GM21360 (cell line): ENCODE measurements around the gene TM7SF3.
A peak's percentile ranks its signal among the peaks of the same experiment; 100 is the strongest.
"Not testable (repeated sequence)": the region's sequence is repeated elsewhere in the genome, so short reads cannot be mapped to it uniquely, and the experiment has no call there.

ENCODE experiments used
- ATAC-seq: cut with Tn5 transposase; IDR thresholded peaks from one replicate; pipeline ENCODE4 v1.9.1; 2021; ENCODE audit warnings: mild to moderate bottlenecking, moderate library complexity; ENCODE audit not compliant: unreplicated experiment

TM7SF3 gene

GRCh38 chr12:26987634-26988424 is 26.4 kb downstream of the TM7SF3 start:
- ATAC-seq, result no peak

- no peak for ATAC-seq
Measured at GRCh38 chr12:26982866-26983265, 31.3 kb downstream of the TM7SF3 start.

- no peak for ATAC-seq
Measured at GRCh38 chr12:26979733-26980132, 34.5 kb downstream of the TM7SF3 start.

- no peak for ATAC-seq
Measured at GRCh38 chr12:26978801-26979200, 35.4 kb downstream of the TM7SF3 start.

GRCh38 chr12:26976687-26977086 is 37.5 kb downstream of the TM7SF3 start:
- no peak for ATAC-seq

- ATAC-seq, result peak; percentile 97
Measured at GRCh38 chr12:26971963-26972362, 42.2 kb downstream of the TM7SF3 start.

- no peak for ATAC-seq
Measured at GRCh38 chr12:26970136-26970535, 44.0 kb downstream of the TM7SF3 start.

- no peak for ATAC-seq
Measured at GRCh38 chr12:26966842-26967241, 47.3 kb downstream of the TM7SF3 start.

- no peak for ATAC-seq
Measured at GRCh38 chr12:26963413-26963812, 50.8 kb downstream of the TM7SF3 start.

GRCh38 chr12:26961803-26962202 is 52.4 kb downstream of the TM7SF3 start:
- ATAC-seq, result no peak

GRCh38 chr12:26961391-26961790 is 52.8 kb downstream of the TM7SF3 start:
- ATAC-seq, result not testable (repeated sequence)

- no peak for ATAC-seq
Measured at GRCh38 chr12:26954027-26954426, 60.2 kb downstream of the TM7SF3 start.

GRCh38 chr12:26953447-26953846 is 60.7 kb downstream of the TM7SF3 start:
- ATAC-seq, result no peak

GRCh38 chr12:26948309-26948708 is 65.9 kb downstream of the TM7SF3 start:
- no peak for ATAC-seq

GRCh38 chr12:26941215-26941594 is 73.0 kb downstream of the TM7SF3 start:
- ATAC-seq, result no peak

- no peak for ATAC-seq
Measured at GRCh38 chr12:26940516-26941214, 73.5 kb downstream of the TM7SF3 start.

GRCh38 chr12:26939953-26940352 is 74.2 kb downstream of the TM7SF3 start:
- ATAC-seq, result no peak

GRCh38 chr12:26939192-26939832 is 74.9 kb downstream of the TM7SF3 start:
- no peak for ATAC-seq

- peak; percentile 1 for ATAC-seq
Measured at GRCh38 chr12:26938701-26939062, 75.5 kb downstream of the TM7SF3 start.

GRCh38 chr12:26937863-26938700 is 76.1 kb downstream of the TM7SF3 start, which contains the start of the genes FGFR1OP2 and INTS13:
Gene FGFR1OP2, plus strand, starts transcription at chr12:26938470. Its CDS starts 15,689 bp downstream, at chr12:26954159.
Gene INTS13, minus strand, starts transcription at chr12:26937981. Its CDS starts 1,178 bp downstream, at chr12:26936803.
- peak; percentile 86 for ATAC-seq

- ATAC-seq, result no peak
Measured at GRCh38 chr12:26937443-26937862, 76.7 kb downstream of the TM7SF3 start.
